IMR-90 (cell line): Measurements from ENCODE around the gene NUB1. TPM values are rescaled to one million over a fixed set of nuclear protein-coding genes. Genes with fewer than 3 reads are reported as not detected.

Experiments used
- ATAC-seq: fragments of 200-7000 bp; cut with Tn5 transposase; 2 replicates; pipeline ENCODE4 v1.9.1; 2020; ENCODE audit warnings: low read depth, mild to moderate bottlenecking, moderate library complexity
- BruUV-seq: library from RNA; stranded (reverse); fragments of 400-500 nt; replicated peaks from 2 replicates; lab custom pipeline; 2021; lab: Mats Ljungman, UMichigan
- CTCF ChIA-PET: fragments of 300-600 bp; formaldehyde crosslinking; extraction: SDS; loops from one replicate; lab custom pipeline; 2021; ENCODE audit warnings: antibody characterized with exemption; lab: Yijun Ruan, JAX
- POLR2A ChIA-PET: fragments of 300-600 bp; sonication (Branson Sonifier 250); formaldehyde crosslinking; loops from one replicate; lab custom pipeline; 2022; ENCODE audit warnings: antibody characterized with exemption; ENCODE audit not compliant: unreplicated experiment; lab: Charles Lee
- DNase-seq: peaks from one replicate; pipeline ENCODE4 v3.0.0; 2013
- H2AFZ ChIP-seq: replicated peaks from 2 replicates; pipeline ENCODE3; 2013; ENCODE audit warnings: low read length, mild to moderate bottlenecking; ENCODE audit not compliant: poor library complexity
- H2AK5ac ChIP-seq: 2 replicates; pipeline ENCODE4 v1.6.1; 2013; ENCODE audit warnings: low read depth, low read length, inconsistent platforms
- H2AK9ac ChIP-seq: replicated peaks from 2 replicates; pipeline ENCODE3; 2013; ENCODE audit warnings: mild to moderate bottlenecking, low read depth, low read length, moderate library complexity; ENCODE audit not compliant: poor library complexity
- H2BK120ac ChIP-seq: 2 replicates; pipeline ENCODE4 v1.6.1; 2013; ENCODE audit warnings: low read depth, low read length, inconsistent platforms
- H2BK15ac ChIP-seq: 3 replicates; pipeline ENCODE4 v1.6.1; 2013; ENCODE audit warnings: low read depth, low read length, inconsistent platforms
- H2BK20ac ChIP-seq: 2 replicates; pipeline ENCODE4 v1.6.1; 2013; ENCODE audit warnings: low read depth, mild to moderate bottlenecking, inconsistent platforms, low read length, moderate library complexity
- H2BK5ac ChIP-seq: 2 replicates; pipeline ENCODE4 v1.6.1; 2013; ENCODE audit warnings: mild to moderate bottlenecking, low read depth, low read length, inconsistent platforms; ENCODE audit not compliant: poor library complexity, severe bottlenecking
- H3K14ac ChIP-seq: replicated peaks from 2 replicates; pipeline ENCODE4 v1.6.1; 2013; ENCODE audit warnings: low read depth, low read length, inconsistent platforms
- H3K18ac ChIP-seq: 2 replicates; pipeline ENCODE4 v1.6.1; 2013; ENCODE audit warnings: low read depth, low read length, control low read depth
- H3K23ac ChIP-seq: 2 replicates; pipeline ENCODE4 v1.6.1; 2013; ENCODE audit warnings: low read depth, low read length, inconsistent platforms
- H3K27ac ChIP-seq: 2 replicates; pipeline ENCODE4 v1.5.1; 2013; ENCODE audit warnings: mild to moderate bottlenecking, control low read depth, low read length; ENCODE audit not compliant: insufficient read depth
- H3K27me3 ChIP-seq: 2 replicates; pipeline ENCODE4 v1.6.1; 2013; ENCODE audit warnings: low read length; ENCODE audit not compliant: control insufficient read depth, insufficient read depth
- H3K36me3 ChIP-seq: 2 replicates; pipeline ENCODE4 v1.6.1; 2013; ENCODE audit warnings: low read length, mixed read lengths; ENCODE audit not compliant: control insufficient read depth, insufficient read depth
- H3K4ac ChIP-seq: 2 replicates; pipeline ENCODE4 v1.6.1; 2013; ENCODE audit warnings: low read depth, low read length, inconsistent platforms
- H3K4me1 ChIP-seq: 2 replicates; pipeline ENCODE4 v1.6.1; 2013; ENCODE audit warnings: low read length, mixed read lengths; ENCODE audit not compliant: control insufficient read depth, insufficient read depth
- H3K4me2 ChIP-seq: 2 replicates; pipeline ENCODE4 v1.6.1; 2013; ENCODE audit warnings: low read depth, mild to moderate bottlenecking, control low read depth, low read length, moderate library complexity
- H3K4me3 ChIP-seq: 2 replicates; pipeline ENCODE4 v1.5.1; 2013; ENCODE audit warnings: low read depth, mild to moderate bottlenecking, control low read depth, low read length, moderate library complexity; ENCODE audit not compliant: insufficient read depth
- H3K56ac ChIP-seq: 2 replicates; pipeline ENCODE4 v1.6.1; 2013; ENCODE audit warnings: low read length, inconsistent platforms; ENCODE audit not compliant: insufficient read depth; ENCODE audit errors: extremely low read depth
- H3K79me1 ChIP-seq, 2 experiments: 2 replicates each; pipeline ENCODE4 v1.6.1; 2013; ENCODE audit warnings: low read length in 2 of 2, inconsistent platforms in 1 of 2, low read depth in 1 of 2
- H3K9ac ChIP-seq: 2 replicates; pipeline ENCODE4 v1.6.1; 2013; ENCODE audit warnings: low read depth, low read length, control low read depth
- H3K9me1 ChIP-seq: 2 replicates; pipeline ENCODE4 v1.6.1; 2013; ENCODE audit warnings: low read length, inconsistent platforms; ENCODE audit not compliant: insufficient read depth
- H3K9me3 ChIP-seq: 2 replicates; pipeline ENCODE4 v1.6.1; 2013; ENCODE audit warnings: low read length; ENCODE audit not compliant: control insufficient read depth, insufficient read depth
- H4K20me1 ChIP-seq: 2 replicates; pipeline ENCODE4 v1.6.1; 2013; ENCODE audit warnings: low read length, inconsistent platforms; ENCODE audit not compliant: insufficient read depth
- H4K5ac ChIP-seq: 2 replicates; pipeline ENCODE4 v1.6.1; 2013; ENCODE audit warnings: mild to moderate bottlenecking, low read depth, low read length, control low read depth
- H4K8ac ChIP-seq, 2 experiments: 2 replicates each; pipeline ENCODE4 v1.6.1; 2013; ENCODE audit warnings: low read depth in 2 of 2, low read length in 2 of 2, control low read depth in 1 of 2, inconsistent platforms in 1 of 2
- H4K91ac ChIP-seq: 2 replicates; pipeline ENCODE4 v1.6.1; 2013; ENCODE audit warnings: low read depth, low read length, inconsistent platforms; ENCODE audit not compliant: insufficient read depth
- FOS ChIP-seq: fragments of 150-350 bp; IDR thresholded peaks from 2 replicates; pipeline ENCODE4 v1.6.1; 2016; ENCODE audit warnings: low read depth, low read length
- MAFK ChIP-seq: IDR thresholded peaks from 2 replicates; pipeline ENCODE4 v1.6.1; 2012; ENCODE audit warnings: low read depth, low read length, improper control_type of control experiment
- MAZ ChIP-seq: IDR thresholded peaks from 2 replicates; pipeline ENCODE4 v1.6.1; 2012; ENCODE audit warnings: low read depth, mild to moderate bottlenecking, low read length, improper control_type of control experiment, moderate library complexity, borderline replicate concordance
- RCOR1 ChIP-seq: IDR thresholded peaks from 2 replicates; pipeline ENCODE4 v1.6.1; 2012; ENCODE audit warnings: mild to moderate bottlenecking, low read length, improper control_type of control experiment; ENCODE audit not compliant: insufficient replicate concordance
- RFX5 ChIP-seq: IDR thresholded peaks from 2 replicates; pipeline ENCODE4 v1.8.0; 2012; ENCODE audit warnings: low read depth, mild to moderate bottlenecking, low read length, moderate library complexity
- SMC3 ChIP-seq: fragments of 150-350 bp; IDR thresholded peaks from 2 replicates; pipeline ENCODE4 v1.6.1; 2016; ENCODE audit warnings: low read depth, mild to moderate bottlenecking, antibody characterized with exemption, low read length, moderate library complexity
- WGBS, 2 experiments: methylation state at CpG; one replicate each; pipeline versions ENCODE4 v1.1.5 to v1.1.7; 2013; ENCODE audit warnings: missing lambda C conversion rate in 2 of 2; ENCODE audit not compliant: insufficient read length in 1 of 2; ENCODE audit errors: extremely low coverage in 2 of 2; 5-methylcytosine and 5-hydroxymethylcytosine counted together
- dilution Hi-C: fragments of 300-500 bp; cut with HindIII; formaldehyde crosslinking; loops from one replicate; pipeline ENCODE4 v1.14.3; 2018; ENCODE audit warnings: low sequenced_read_pairs; ENCODE audit not compliant: unreplicated experiment
- in situ Hi-C: fragments of 300-500 bp; cut with MboI; formaldehyde crosslinking; loops from 3 replicates; pipeline ENCODE4 v1.14.3; 2019; ENCODE audit warnings: low sequenced_read_pairs, inconsistent platforms, mixed read lengths
- intact Hi-C: fragments of 100-400 bp; cut with micrococcal nuclease; formaldehyde crosslinking; loops from 2 replicates; pipeline ENCODE4 v1.10.0; 2022
- polyA plus RNA-seq, 3 experiments: library from polyadenylated mRNA; depleted of rRNA; stranded (reverse); fragments of >200 nt; gene quantifications; 2 replicates each; pipeline ENCODE4 v1.2.3, GENCODE V29; 2012; ENCODE audit warnings: low replicate concordance in 1 of 3
- total RNA-seq: library from RNA; depleted of rRNA; stranded (reverse); fragments of >200 nt; gene quantifications from 2 replicates; pipeline ENCODE4 v1.2.3, GENCODE V29; 2012

Gene NUB1
- total and polyA plus RNA-seq, 2 of the 4 experiments (the other 2 are of a cell fraction) = 20.1 to 29.7 TPM

DNA sequence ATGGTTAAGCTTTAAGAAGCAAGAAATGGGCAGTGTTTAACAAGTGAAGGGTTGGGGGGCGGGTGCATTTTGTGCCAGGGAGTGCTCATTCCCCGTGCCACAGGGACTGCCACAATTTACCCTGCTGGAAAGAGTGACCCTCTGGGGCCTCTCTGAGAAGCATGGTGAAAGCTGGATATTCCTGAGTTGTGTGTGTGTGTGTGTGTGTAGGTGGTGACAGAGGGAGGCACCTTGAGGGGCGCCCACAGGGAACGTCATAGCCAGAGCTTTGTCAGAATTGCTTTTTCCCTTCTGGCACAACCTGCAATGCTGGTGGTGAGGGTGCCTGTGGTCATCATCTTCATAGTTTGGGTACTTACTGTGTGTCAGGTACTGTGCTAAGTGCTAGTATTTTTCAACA is 70.7 kb downstream of the NUB1 start:
- Histone ChIP-seq H2AK5ac (no peak overlapping the region), H3K4me1 (no peaks in the 10 kb centered on the region; the same call in 1 of the 2 replicates), H3K79me1 (no peaks in the 10 kb centered on the region), H2AK9ac (no peak overlapping the region), H4K91ac (no peak overlapping the region), H4K8ac (no peak overlapping the region), H4K20me1 (no peaks in the 10 kb centered on the region), H3K9me3 (no peaks in the 10 kb centered on the region; the same call in 1 of the 2 replicates), H2BK5ac (no peak overlapping the region), H3K23ac (no peak overlapping the region), H3K4ac (no peak overlapping the region), H3K9ac (no peak overlapping the region), H2BK20ac (no peak overlapping the region), H3K4me3 (no peak overlapping the region), H2AFZ (no peak overlapping the region), H2BK15ac (no peak overlapping the region), H3K27me3 (peaks cover 70% of the 10 kb centered on the region), H3K18ac (no peak overlapping the region), H3K4me2 (no peak overlapping the region), H4K5ac (no peak overlapping the region), H2BK120ac (no peak overlapping the region), H3K27ac (no peak overlapping the region), H3K56ac (no peak overlapping the region), H3K9me1 (0 out of 2 replicates have a peak, but pooled peaks cover 3% of the 10 kb centered on the region), H3K14ac (no peak overlapping the region), H3K36me3 (no peaks in the 10 kb centered on the region)
- intact Hi-C loops (no loop called here), dilution Hi-C loops (no loop called here), in situ Hi-C loops (no loop called here)
- CTCF ChIA-PET = no interaction called here
- DNase-seq (no peak), ATAC-seq (no peak)
- TF ChIP-seq SMC3 (no peak), RFX5 (no peak), RCOR1 (no peak), MAFK (no peak), MAZ (no peak), FOS (no peak)
- POLR2A ChIA-PET = interaction anchor here (0.7 kb wide), 2 partner anchors 10 to 31 kb away, joined by 5 read pairs; no protein-coding TSS in a partner anchor
- no CpG with 5 or more reads among the region's 4 CpGs for WGBS, 2 experiments
- no TSS peak for BruUV-seq
